PC-9 (cell line): ENCODE measurements around the gene ARHGAP40. TPM values are rescaled to one million over a fixed set of nuclear protein-coding genes. Genes with fewer than 3 reads are reported as not detected.

Experiments used
- BruUV-seq: library from RNA; stranded (reverse); fragments of 400-500 nt; replicated peaks from 2 replicates; lab custom pipeline; 2021; lab: Mats Ljungman, UMichigan
- CTCF ChIA-PET: fragments of 300-600 bp; sonication (Branson Sonifier 250); formaldehyde crosslinking; loops from one replicate; lab custom pipeline; 2022; ENCODE audit warnings: antibody characterized with exemption; lab: Charles Lee
- POLR2A ChIA-PET: fragments of 300-600 bp; sonication (Branson Sonifier 250); formaldehyde crosslinking; loops from one replicate; lab custom pipeline; 2022; ENCODE audit warnings: antibody characterized with exemption; ENCODE audit not compliant: unreplicated experiment; lab: Charles Lee
- DNase-seq, 2 experiments: peaks; one replicate each; pipeline versions ENCODE4 v3.0.0 to v3.0.0-alpha.2; 2015 to 2022; ENCODE audit warnings: mixed read lengths in 1 of 2
- H2AFZ ChIP-seq: fragments of 200-600 bp; sonication (generic); 2 replicates; pipeline ENCODE4 v1.8.1; 2017; ENCODE audit warnings: antibody characterized with exemption
- H3F3A ChIP-seq: fragments of 200-600 bp; sonication (generic); 2 replicates; pipeline ENCODE4 v1.8.1; 2017; ENCODE audit warnings: antibody characterized with exemption, mild to moderate bottlenecking, low read depth; ENCODE audit not compliant: insufficient read depth
- H3K27ac ChIP-seq: fragments of 200-600 bp; sonication (generic); 2 replicates; pipeline ENCODE4 v1.6.1; 2016; ENCODE audit warnings: mixed run types
- H3K27me3 ChIP-seq: fragments of 200-600 bp; sonication (generic); 2 replicates; pipeline ENCODE4 v1.6.1; 2016; ENCODE audit warnings: low read depth, mixed run types; ENCODE audit not compliant: insufficient read depth
- H3K36me3 ChIP-seq: fragments of 200-600 bp; sonication (generic); 2 replicates; pipeline ENCODE4 v1.6.1; 2016; ENCODE audit warnings: low read depth, mixed run types
- H3K4me1 ChIP-seq: fragments of 200-600 bp; sonication (generic); replicated peaks from 2 replicates; pipeline ENCODE4 v1.6.1; 2016; ENCODE audit warnings: mixed run types; ENCODE audit not compliant: insufficient read depth
- H3K4me2 ChIP-seq: fragments of 200-600 bp; sonication (generic); 2 replicates; pipeline ENCODE4 v1.6.1; 2017; ENCODE audit warnings: mixed run types
- H3K4me3 ChIP-seq: fragments of 200-600 bp; sonication (generic); 2 replicates; pipeline ENCODE4 v1.6.1; 2016; ENCODE audit warnings: mixed run types
- H3K79me2 ChIP-seq: fragments of 200-600 bp; sonication (generic); 2 replicates; pipeline ENCODE4 v1.6.1; 2017; ENCODE audit warnings: low read depth, mixed run types
- H3K9me2 ChIP-seq: fragments of 200-600 bp; sonication (generic); 2 replicates; pipeline ENCODE4 v1.8.1; 2017; ENCODE audit warnings: mild to moderate bottlenecking; ENCODE audit not compliant: insufficient read depth
- H3K9me3 ChIP-seq: fragments of 200-600 bp; sonication (generic); 2 replicates; pipeline ENCODE4 v1.8.1; 2016; ENCODE audit warnings: low read depth; ENCODE audit not compliant: insufficient read depth
- H4K20me1 ChIP-seq: fragments of 200-600 bp; sonication (generic); 2 replicates; pipeline ENCODE4 v1.8.1; 2017; ENCODE audit not compliant: insufficient read depth
- CTCF ChIP-seq: fragments of 200-600 bp; sonication (generic); conservative IDR thresholded peaks from 2 replicates; pipeline ENCODE4 v1.6.1; 2017; ENCODE audit warnings: mixed run types, antibody characterized with exemption, mild to moderate bottlenecking, moderate library complexity
- EZH2 ChIP-seq: fragments of 200-600 bp; sonication (generic); IDR thresholded peaks from 2 replicates; pipeline ENCODE4 v1.8.0; 2017; ENCODE audit warnings: antibody characterized with exemption, low read depth
- intact Hi-C: fragments of 100-400 bp; cut with micrococcal nuclease; formaldehyde crosslinking; loops from one replicate; pipeline ENCODE4 v1.10.0; 2022; ENCODE audit not compliant: unreplicated experiment
- total RNA-seq: library from RNA; stranded (reverse); gene quantifications from 2 replicates; pipeline ENCODE4 v1.2.3, GENCODE V29; 2021

The ARHGAP40 gene
- total RNA-seq, 1 experiment from 2014 or later: 0.92 TPM

- Histone ChIP-seq H3K9me3 (no peaks in the 10 kb centered on the region), H3K9me2 (peaks cover 3% of the 10 kb centered on the region; the same call in 1 of the 2 replicates), H3K27me3 (no peaks in the 10 kb centered on the region), H3K4me3 (no peak overlapping the region), H3F3A (no peaks in the 10 kb centered on the region), H3K4me2 (no peak overlapping the region), H3K36me3 (no peaks in the 10 kb centered on the region), H2AFZ (no peak overlapping the region), H3K4me1 (peaks cover 4% of the 10 kb centered on the region), H3K27ac (no peak overlapping the region), H3K79me2 (no peaks in the 10 kb centered on the region), H4K20me1 (no peaks in the 10 kb centered on the region)
- CTCF ChIA-PET: no interaction called here
- DNase-seq: peak in 1 of 2 experiments; percentile 54
- no TSS peak for BruUV-seq
- POLR2A ChIA-PET: no interaction called here
- TF ChIP-seq CTCF (no peak), EZH2 (no peak)
- intact Hi-C loops: no loop called here
Measured at GRCh38 chr20:38635721-38636288, 34.2 kb downstream of the ARHGAP40 start.

- Histone ChIP-seq H3K4me1 (no peaks in the 10 kb centered on the region), H3K79me2 (no peaks in the 10 kb centered on the region), H3F3A (no peaks in the 10 kb centered on the region), H3K36me3 (no peaks in the 10 kb centered on the region), H3K4me3 (no peak overlapping the region), H3K27me3 (no peaks in the 10 kb centered on the region), H3K9me2 (no peaks in the 10 kb centered on the region), H2AFZ (no peak overlapping the region), H3K4me2 (no peak overlapping the region), H4K20me1 (0 out of 2 replicates have a peak, but pooled peaks cover 2% of the 10 kb centered on the region), H3K27ac (no peak overlapping the region), H3K9me3 (no peaks in the 10 kb centered on the region)
- no peak for DNase-seq
- BruUV-seq: no TSS peak
- ChIA-PET POLR2A (interaction anchor here (0.6 kb wide), 1 partner anchor 149 kb away, joined by 3 read pairs; no protein-coding TSS in a partner anchor), CTCF (no interaction called here)
- intact Hi-C loops: no loop called here
- TF ChIP-seq CTCF: no peak
- TF ChIP-seq EZH2: no peak
Measured at GRCh38 chr20:38640521-38640920, 38.9 kb downstream of the ARHGAP40 start.

DNA sequence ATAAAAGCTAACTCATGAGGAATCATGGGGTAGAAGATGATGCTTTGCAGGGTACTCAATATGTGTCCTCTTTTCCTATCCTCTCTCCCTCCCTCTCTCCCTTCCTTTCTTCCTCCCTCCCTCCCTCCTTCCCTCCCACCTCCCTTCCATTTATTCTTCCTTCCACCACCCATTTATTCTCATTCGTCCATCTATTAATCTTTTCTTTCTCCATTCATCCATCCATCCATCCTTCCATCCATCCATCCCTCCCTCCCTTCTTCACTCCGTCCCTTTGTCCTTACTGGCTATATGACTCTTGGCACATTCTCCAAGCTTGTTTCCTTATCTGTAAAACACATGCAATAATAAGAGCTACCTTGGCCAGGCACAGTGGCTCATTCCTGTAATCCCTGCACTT is 40.9 kb downstream of the ARHGAP40 start:
- H3K27ac ChIP-seq: no peak overlapping the region
- ChIA-PET CTCF (interaction anchor here (0.7 kb wide), 1 partner anchor 93 kb away, joined by 4 read pairs; no protein-coding TSS in a partner anchor), POLR2A (no interaction called here)
- TF ChIP-seq CTCF: no peak
- TF ChIP-seq EZH2: no peak
- intact Hi-C loops: no loop called here
- H3K79me2 ChIP-seq: no peaks in the 10 kb centered on the region
- H2AFZ ChIP-seq: no peak overlapping the region
- no peaks in the 10 kb centered on the region for H3K27me3 ChIP-seq
- H3F3A ChIP-seq: no peaks in the 10 kb centered on the region
- H4K20me1 ChIP-seq: 0 out of 2 replicates have a peak, but pooled peaks cover 2% of the 10 kb centered on the region
- no peaks in the 10 kb centered on the region for H3K9me2 ChIP-seq
- H3K4me1 ChIP-seq: 0 out of 2 replicates have a peak, but pooled peaks cover 5% of the 10 kb centered on the region
- no peak overlapping the region for H3K4me2 ChIP-seq
- no peaks in the 10 kb centered on the region for H3K36me3 ChIP-seq
- BruUV-seq: no TSS peak
- H3K9me3 ChIP-seq: no peaks in the 10 kb centered on the region
- DNase-seq: no peak
- no peak overlapping the region for H3K4me3 ChIP-seq
